Stomach (tissue), 9 donors: ENCODE results near the gene TPRG1L. TPM values are rescaled to one million over a fixed set of nuclear protein-coding genes. Genes with fewer than 3 reads are reported as not detected.

Source experiments
- DNase-seq, 2 donors: peaks; one replicate each; pipeline versions ENCODE4 v3.0.0 to v3.0.0-alpha.2; 2013 to 2019
- H3K27ac ChIP-seq, 5 donors: fragments of 200-600 bp in 4 of 5; sonication (generic) in 4 of 5; one replicate each; pipeline ENCODE4 v1.5.1; 2013 to 2019; ENCODE audit warnings: mild to moderate bottlenecking in 1 of 5, moderate library complexity in 1 of 5
- H3K27me3 ChIP-seq, 3 donors: fragments of 200-600 bp; sonication (generic); one replicate each; pipeline ENCODE4 v1.5.1; 2017 to 2019; ENCODE audit warnings: mixed run types in 1 of 3
- H3K36me3 ChIP-seq, 4 donors: fragments of 200-600 bp; sonication (generic); 1 replicate in 3 of 4; 2 replicates in 1 of 4; pipeline ENCODE4 v1.5.1; 2016 to 2019
- H3K4me1 ChIP-seq, 4 donors: fragments of 200-600 bp; sonication (generic); one replicate each; pipeline ENCODE4 v1.5.1; 2016 to 2019
- H3K4me3 ChIP-seq, 4 donors: fragments of 200-600 bp; sonication (generic) in 3 of 4; one replicate each; pipeline ENCODE4 v1.5.1; 2016 to 2019; ENCODE audit warnings: mild to moderate bottlenecking in 1 of 4
- H3K9me3 ChIP-seq, 4 donors: fragments of 200-600 bp; sonication (generic); one replicate each; pipeline ENCODE4 v1.5.1; 2016 to 2019
- CTCF ChIP-seq, 7 experiments: fragments of 450-650 bp in 4 of 7; fragments of 200-600 bp in 3 of 7; sonication (generic) in 3 of 7; IDR thresholded peaks; one replicate each; pipeline ENCODE4 v1.5.1; 2016 to 2019; ENCODE audit warnings: antibody characterized with exemption in 7 of 7, control low read depth in 2 of 7, mild to moderate bottlenecking in 1 of 7
- EP300 ChIP-seq: sonication (generic); formaldehyde crosslinking; IDR thresholded peaks from one replicate; pipeline ENCODE4 v1.6.1; 2017; ENCODE audit warnings: antibody characterized with exemption
- POLR2A ChIP-seq, 4 donors: fragments of 450-650 bp; IDR thresholded peaks; one replicate each; pipeline ENCODE4 v1.6.1; 2016; ENCODE audit warnings: antibody characterized with exemption in 4 of 4, control low read depth in 2 of 4, mild to moderate bottlenecking in 1 of 4, moderate library complexity in 1 of 4
- POLR2AphosphoS5 ChIP-seq, 3 donors: sonication (generic); formaldehyde crosslinking; IDR thresholded peaks; one replicate each; pipeline ENCODE4 v1.6.1; 2016; ENCODE audit warnings: antibody characterized with exemption in 3 of 3
- WGBS, 5 donors: extraction: QIAGEN DNeasy Blood & Tissue Kit in 3 of 5; methylation state at CpG; one replicate each; pipeline versions ENCODE4 v1.1.5 to v1.1.7; 2013 to 2018; 5-methylcytosine and 5-hydroxymethylcytosine counted together
- intact Hi-C: fragments of 100-400 bp; cut with DNase I; formaldehyde crosslinking; loops from one replicate; pipeline ENCODE4 v1.15.1; 2023; ENCODE audit warnings: low total_unique reads
- polyA plus RNA-seq, 3 donors: library from polyadenylated mRNA; stranded (reverse); fragments of 200-250 nt; gene quantifications; one replicate each; pipeline ENCODE4 v1.2.3, GENCODE V29; 2013
- total RNA-seq, 5 donors: library from RNA; depleted of rRNA; stranded (reverse); fragments of >200 nt; gene quantifications; one replicate each; pipeline versions ENCODE4 v1.1.0 to v1.2.3, GENCODE V29; 2014 to 2016
- donor health status: healthy with polysubstance abuse.
- donor health status: Bipolar disorder and iron deficiency.
- donor health status: healthy.

The TPRG1L gene
- total and polyA plus RNA-seq, 8 donors: 21.6 to 60.0 (median 30.4) TPM

GRCh38 chr1:3590951-3591865, 33.6 kb upstream of the TPRG1L start:
- peaks cover 0 to 22% (median 0%) of the 10 kb centered on the region in 3 donors for H3K27me3 ChIP-seq
- no peak overlapping the region for H3K27ac ChIP-seq
- TF ChIP-seq EP300 (no peak), CTCF (IDR thresholded peaks at IDR 0.05) (no peak), POLR2A (IDR thresholded peaks at IDR 0.05) (no peak), POLR2AphosphoS5 (IDR thresholded peaks at IDR 0.05) (no peak)
- H3K9me3 ChIP-seq: no peaks in the 10 kb centered on the region
- H3K36me3 ChIP-seq: no peaks in the 10 kb centered on the region
- peaks cover 0 to 10% (median 4%) of the 10 kb centered on the region in 4 donors for H3K4me1 ChIP-seq
- no peak for DNase-seq
- WGBS, 5 donors: 85 to 92% (median 87%) methylated on average over 27 to 32 of the region's 33 CpGs
- H3K4me3 ChIP-seq: no peak overlapping the region
- intact Hi-C loops: no loop called here

GRCh38 chr1:3593334-3593733, 31.5 kb upstream of the TPRG1L start:
- TF ChIP-seq EP300: no peak
- TF ChIP-seq POLR2AphosphoS5 (IDR thresholded peaks at IDR 0.05): no peak
- no peak for TF ChIP-seq POLR2A (IDR thresholded peaks at IDR 0.05)
- TF ChIP-seq CTCF (IDR thresholded peaks at IDR 0.05): no peak
- no peak overlapping the region for H3K27ac ChIP-seq
- peaks cover 0 to 37% (median 5%) of the 10 kb centered on the region in 3 donors for H3K27me3 ChIP-seq
- peaks cover 8 to 27% (median 17%) of the 10 kb centered on the region in 4 donors for H3K4me1 ChIP-seq
- DNase-seq: no peak
- no peak overlapping the region for H3K4me3 ChIP-seq
- H3K36me3 ChIP-seq: no peaks in the 10 kb centered on the region
- 75 to 90% (median 85%) methylated on average over 2 to 17 of the region's 17 CpGs for WGBS, 5 donors
- intact Hi-C loops: no loop called here
- H3K9me3 ChIP-seq: no peaks in the 10 kb centered on the region

GRCh38 chr1:3593745-3594144, 31.1 kb upstream of the TPRG1L start:
- Histone ChIP-seq H3K36me3 (no peaks in the 10 kb centered on the region), H3K9me3 (no peaks in the 10 kb centered on the region), H3K27ac (no peak overlapping the region), H3K4me3 (no peak overlapping the region), H3K27me3 (peaks cover 0 to 41% (median 5%) of the 10 kb centered on the region in 3 donors), H3K4me1 (peaks cover 12 to 31% (median 21%) of the 10 kb centered on the region in 4 donors)
- TF ChIP-seq POLR2AphosphoS5 (IDR thresholded peaks at IDR 0.05): no peak
- TF ChIP-seq EP300: no peak
- no peak for TF ChIP-seq CTCF (IDR thresholded peaks at IDR 0.05)
- intact Hi-C loops: no loop called here
- WGBS, 5 donors: 63 to 77% (median 74%) methylated on average over 10 of the region's 10 CpGs
- no peak for DNase-seq

- H3K4me3 ChIP-seq: no peak overlapping the region
- WGBS, 5 donors: 80 to 85% (median 81%) methylated on average over 21 to 31 of the region's 31 CpGs
- H3K9me3 ChIP-seq: no peaks in the 10 kb centered on the region
- intact Hi-C loops: no loop called here
- H3K36me3 ChIP-seq: no peaks in the 10 kb centered on the region
- H3K4me1 ChIP-seq: peaks cover 14 to 35% (median 25%) of the 10 kb centered on the region in 4 donors
- no peak for TF ChIP-seq POLR2A (IDR thresholded peaks at IDR 0.05)
- TF ChIP-seq EP300: no peak
- TF ChIP-seq CTCF (IDR thresholded peaks at IDR 0.05): no peak
- TF ChIP-seq POLR2AphosphoS5 (IDR thresholded peaks at IDR 0.05): no peak
- H3K27me3 ChIP-seq: peaks cover 0 to 45% (median 5%) of the 10 kb centered on the region in 3 donors
- no peak for DNase-seq
- H3K27ac ChIP-seq: no peak overlapping the region
These were observed 30.0 kb upstream of the TPRG1L start for GRCh38 chr1:3594706-3595377.
